ENCODE measurements around the gene NDRG3.
A peak's percentile ranks its signal among the peaks of the same experiment; 100 is the strongest.
"Not testable (repeated sequence)": the region's sequence is repeated elsewhere in the genome, so short reads cannot be mapped to it uniquely, and the experiment has no call there.

Gene NDRG3

DNA sequence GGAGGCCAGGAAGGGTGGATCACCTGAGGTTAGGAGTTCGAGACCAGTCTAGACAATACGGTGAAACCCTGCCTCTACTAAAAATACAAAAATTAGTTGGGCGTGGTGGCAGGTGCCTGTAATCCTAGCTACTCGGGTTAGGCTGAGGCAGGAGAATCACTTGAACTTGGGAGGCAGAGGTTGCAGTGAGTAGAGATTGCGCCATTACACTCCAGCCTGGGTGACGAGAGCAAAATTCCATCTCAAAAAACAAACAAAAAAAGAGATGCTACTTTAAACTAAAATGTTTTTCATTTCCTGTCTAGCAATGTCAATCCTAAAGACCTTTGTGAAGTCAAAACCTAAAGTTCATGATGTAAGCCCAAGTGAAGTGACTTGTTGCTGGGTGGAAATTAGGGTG is 14.8 kb upstream of the NDRG3 start:
- no peak for DNase-seq (ENCODE audit: low spot score)

DNA sequence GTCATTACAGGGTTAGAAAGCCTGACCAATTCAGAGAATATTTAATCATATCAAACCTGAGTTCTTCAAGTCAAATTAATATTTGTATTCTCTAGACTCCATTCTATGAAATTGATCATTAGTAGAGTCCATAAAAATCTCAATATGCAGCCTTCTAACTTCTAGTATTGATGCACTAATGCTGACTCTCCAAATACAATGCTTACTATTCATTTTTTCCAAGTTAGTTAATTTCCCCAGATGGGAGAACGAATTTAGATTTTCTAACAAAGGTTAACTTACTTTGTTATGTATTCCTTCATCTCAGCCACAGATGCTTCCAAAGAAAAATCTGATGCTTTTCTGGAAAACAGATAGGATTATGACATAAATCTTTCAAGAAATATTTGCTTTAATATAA is 12.4 kb upstream of the NDRG3 start:
- no peak for DNase-seq (ENCODE audit: low spot score)

DNA sequence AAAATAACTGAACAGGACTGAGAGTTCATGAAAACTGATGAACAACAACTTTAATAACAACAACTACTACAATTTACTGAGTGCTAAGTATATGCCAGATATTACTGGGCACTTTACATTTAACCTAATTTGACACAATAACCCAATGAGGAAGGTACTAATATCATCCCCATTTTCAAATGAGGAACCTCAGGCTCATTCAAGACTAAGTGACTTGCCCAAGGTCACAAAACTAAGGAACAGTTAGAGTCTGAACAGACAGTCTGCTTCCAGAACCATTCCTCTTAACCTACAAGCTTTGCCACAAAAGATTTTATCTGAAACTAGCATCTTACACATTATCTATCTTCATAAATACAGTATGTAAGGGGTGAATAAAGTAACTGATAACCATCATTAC is 10.6 kb upstream of the NDRG3 start:
- DNase-seq (ENCODE audit: low spot score), result no peak

GRCh38 chr20:36754656-36755222 is 8.8 kb upstream of the NDRG3 start:
- peak; percentile 60 for DNase-seq (ENCODE audit: low spot score)

- DNase-seq (ENCODE audit: low spot score), result no peak
Measured at GRCh38 chr20:36752582-36752981, 6.7 kb upstream of the NDRG3 start.

- DNase-seq (ENCODE audit: low spot score), result no peak
Measured at GRCh38 chr20:36745234-36745926, 510 bp downstream of the NDRG3 start.

- DNase-seq (ENCODE audit: low spot score), result no peak
Measured at GRCh38 chr20:36744764-36745191, 1.1 kb downstream of the NDRG3 start.

GRCh38 chr20:36744243-36744642 is 1.6 kb downstream of the NDRG3 start:
- DNase-seq (ENCODE audit: low spot score), result no peak

DNA sequence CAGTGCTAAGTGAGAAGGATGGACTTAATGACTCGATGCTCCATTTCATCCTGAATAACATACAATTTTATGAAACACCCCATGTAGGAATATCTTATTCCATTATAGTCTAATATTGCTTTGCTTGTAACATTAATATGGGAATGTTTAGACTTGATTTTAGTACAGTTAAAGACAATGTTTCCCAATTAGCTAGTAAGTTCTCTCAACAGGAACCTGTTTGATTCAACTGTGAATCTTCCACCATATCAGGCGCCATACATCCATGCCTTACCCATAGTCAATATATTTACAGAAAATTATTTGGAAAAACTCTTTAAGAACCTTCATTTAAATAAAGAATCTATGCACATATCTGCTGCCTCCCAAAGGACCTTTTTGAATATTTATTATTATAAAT is 3.3 kb downstream of the NDRG3 start:
- no peak for DNase-seq (ENCODE audit: low spot score)

GRCh38 chr20:36741072-36741471 is 4.8 kb downstream of the NDRG3 start:
- no peak for DNase-seq (ENCODE audit: low spot score)

DNA sequence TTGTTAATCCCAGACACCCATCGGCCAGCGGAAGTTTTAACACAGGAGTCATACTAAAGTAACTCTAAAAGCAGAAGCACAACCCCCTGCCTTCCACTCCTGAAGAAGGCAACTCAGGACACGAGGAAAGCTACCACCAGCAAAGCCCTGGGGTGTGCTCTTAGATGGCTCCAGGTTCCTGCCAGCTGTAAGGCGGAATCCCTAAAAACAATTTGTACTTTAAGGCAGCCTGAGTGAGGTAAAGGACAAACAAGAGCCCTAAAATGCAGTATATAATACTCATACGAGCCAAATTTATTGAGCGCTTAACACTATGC is 8.7 kb downstream of the NDRG3 start:
- no peak for DNase-seq (ENCODE audit: low spot score)

GRCh38 chr20:36736451-36737182 is 9.3 kb downstream of the NDRG3 start:
- no peak for DNase-seq (ENCODE audit: low spot score)

GRCh38 chr20:36732456-36732855 is 13.4 kb downstream of the NDRG3 start:
- DNase-seq (ENCODE audit: low spot score), result no peak

- DNase-seq (ENCODE audit: low spot score), result no peak
Measured at GRCh38 chr20:36728986-36729385, 16.9 kb downstream of the NDRG3 start.

- no peak for DNase-seq (ENCODE audit: low spot score)
Measured at GRCh38 chr20:36726168-36726567, 19.7 kb downstream of the NDRG3 start.

- DNase-seq (ENCODE audit: low spot score), result no peak
Measured at GRCh38 chr20:36720510-36720909, 25.4 kb downstream of the NDRG3 start.

DNA sequence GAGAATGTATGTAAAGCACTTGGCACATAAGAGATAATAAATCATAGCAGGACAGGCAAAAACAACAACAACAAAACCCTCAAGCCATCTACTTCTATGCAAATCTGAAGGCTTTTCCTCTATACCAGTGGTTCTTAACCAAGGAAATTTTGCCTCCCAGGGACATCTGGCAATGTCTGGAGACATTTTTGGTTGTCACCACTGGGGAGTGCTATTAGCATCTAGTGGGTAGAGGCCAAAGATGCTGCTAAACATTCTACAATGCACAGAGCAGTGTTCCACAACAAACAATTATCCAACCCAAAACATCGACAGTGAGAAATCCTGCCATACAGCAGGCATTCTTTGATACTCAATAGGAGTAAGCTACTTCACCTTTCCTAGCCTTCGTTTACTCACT is 28.2 kb downstream of the NDRG3 start:
- peak; percentile 26 for DNase-seq (ENCODE audit: low spot score)

GRCh38 chr20:36717021-36717420 is 28.9 kb downstream of the NDRG3 start:
- DNase-seq (ENCODE audit: low spot score), result no peak

DNA sequence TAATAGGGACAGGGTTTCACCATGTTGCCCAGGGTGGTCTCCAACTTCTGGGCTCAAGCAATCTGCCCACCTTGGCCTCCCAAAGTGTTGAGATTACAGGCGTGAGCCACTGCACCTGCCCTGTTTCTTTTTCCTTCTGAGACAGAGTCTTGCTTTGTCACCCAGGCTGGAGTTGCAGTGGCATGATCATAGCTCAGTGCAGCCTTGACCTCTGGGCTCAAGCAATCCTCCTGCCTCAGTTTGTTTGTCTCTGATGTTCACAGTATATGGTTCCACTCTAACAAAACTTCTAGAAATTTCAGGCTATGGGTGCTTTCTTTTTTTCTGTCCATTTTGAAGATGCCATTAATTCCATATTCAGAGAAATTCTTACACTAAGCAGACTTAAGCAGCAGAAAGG is 33.1 kb downstream of the NDRG3 start:
- no peak for DNase-seq (ENCODE audit: low spot score)

GRCh38 chr20:36709126-36709525 is 36.8 kb downstream of the NDRG3 start:
- no peak for DNase-seq (ENCODE audit: low spot score)

- DNase-seq (ENCODE audit: low spot score), result no peak
Measured at GRCh38 chr20:36703530-36703929, 42.4 kb downstream of the NDRG3 start.

DNA sequence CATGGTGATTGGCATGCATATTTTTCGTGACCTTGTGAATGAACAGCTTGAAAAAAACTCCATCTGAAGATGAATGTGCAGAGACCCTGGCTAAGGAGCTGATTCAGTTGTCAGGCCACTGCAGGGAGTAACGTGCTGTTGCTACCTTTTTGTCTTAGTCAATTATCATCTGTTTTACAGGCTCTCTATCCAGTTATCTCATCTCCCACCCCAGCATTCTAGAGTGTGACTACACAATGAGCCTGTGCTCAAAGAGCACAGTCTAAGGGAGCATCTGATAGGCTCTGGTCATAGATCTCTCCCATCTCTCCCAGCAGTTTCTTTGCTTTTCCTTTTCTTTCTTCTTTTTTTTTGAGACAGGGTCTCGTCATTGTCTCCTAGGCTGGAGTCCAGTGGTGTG is 45.5 kb downstream of the NDRG3 start:
- no peak for DNase-seq (ENCODE audit: low spot score)

DNA sequence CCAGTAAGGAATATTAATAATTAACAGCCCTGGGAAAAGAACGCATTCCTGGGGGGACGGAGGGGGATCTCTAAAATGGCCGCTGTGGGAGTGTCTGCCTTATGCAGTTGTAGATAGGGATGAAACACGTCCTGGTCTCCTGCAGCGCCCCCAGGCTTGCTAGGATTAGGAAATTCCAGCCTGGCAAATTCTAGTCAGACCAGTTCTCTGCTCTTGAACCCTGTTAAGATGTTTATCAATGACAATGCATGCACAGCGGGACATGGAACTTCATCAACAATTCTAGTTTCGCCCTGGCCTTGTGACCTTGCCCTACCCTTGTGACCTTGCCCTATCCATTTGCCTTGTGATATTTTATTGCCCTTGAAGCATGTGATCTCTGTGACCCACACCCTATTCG is 50.4 kb downstream of the NDRG3 start:
- DNase-seq (ENCODE audit: low spot score), result not testable (repeated sequence)

- no peak for DNase-seq (ENCODE audit: low spot score)
Measured at GRCh38 chr20:36688630-36689029, 57.3 kb downstream of the NDRG3 start.

Data from hematopoietic multipotent progenitor cell treated with erythropoietin and hydrocortisone succinate and interleukin-3 and kit ligand, for 17 days (in vitro differentiated cells).